Thoracic aorta (tissue), 2 donors: ENCODE results near the gene NFS1. TPM values are rescaled to one million over a fixed set of nuclear protein-coding genes. Genes with fewer than 3 reads are reported as not detected.

Source experiments
- ATAC-seq: fragments of 150-250 bp; one replicate; pipeline ENCODE4 v1.8.0; 2017; ENCODE audit warnings: low read depth; ENCODE audit not compliant: insufficient number of reproducible peaks, low FRiP score
- DNase-seq: peaks from one replicate; pipeline ENCODE4 v3.0.0-alpha.2; 2020; ENCODE audit warnings: low spot score
- H3K27ac ChIP-seq, 2 donors: fragments of 200-600 bp; sonication (generic); 1 replicate in 1 of 2; 2 replicates in 1 of 2; pipeline ENCODE4 v1.5.1; 2016; ENCODE audit warnings: mild to moderate bottlenecking in 2 of 2, moderate library complexity in 2 of 2
- H3K27me3 ChIP-seq: fragments of 200-600 bp; sonication (generic); replicated peaks from 2 replicates; pipeline ENCODE4 v1.6.0; 2016; ENCODE audit warnings: mild to moderate bottlenecking; ENCODE audit not compliant: insufficient read depth
- H3K36me3 ChIP-seq: fragments of 200-600 bp; sonication (generic); one replicate; pipeline ENCODE4 v1.5.1; 2016
- H3K4me1 ChIP-seq, 2 donors: fragments of 200-600 bp; sonication (generic); 1 replicate in 1 of 2; 2 replicates in 1 of 2; pipeline versions ENCODE4 v1.5.1 to v1.6.0; 2016; ENCODE audit warnings: low read depth in 2 of 2, mild to moderate bottlenecking in 1 of 2; ENCODE audit not compliant: control insufficient read depth in 1 of 2
- H3K4me3 ChIP-seq: fragments of 200-600 bp; sonication (generic); 2 replicates; pipeline ENCODE4 v1.5.1; 2016; ENCODE audit warnings: mild to moderate bottlenecking
- H3K9me3 ChIP-seq: fragments of 200-600 bp; sonication (generic); 2 replicates; pipeline ENCODE4 v1.5.1; 2016
- CTCF ChIP-seq: fragments of 200-600 bp; sonication (generic); IDR thresholded peaks from one replicate; pipeline ENCODE4 v1.5.1; 2019; ENCODE audit warnings: antibody characterized with exemption
- total RNA-seq, 2 donors: library from RNA; depleted of rRNA; stranded (reverse); fragments of >200 nt; gene quantifications; one replicate each; pipeline versions ENCODE4 v1.1.0 to v1.2.3, GENCODE V29; 2016

Gene NFS1
- total RNA-seq, 2 donors from 2014 or later = 11.5 to 19.4 TPM

DNA sequence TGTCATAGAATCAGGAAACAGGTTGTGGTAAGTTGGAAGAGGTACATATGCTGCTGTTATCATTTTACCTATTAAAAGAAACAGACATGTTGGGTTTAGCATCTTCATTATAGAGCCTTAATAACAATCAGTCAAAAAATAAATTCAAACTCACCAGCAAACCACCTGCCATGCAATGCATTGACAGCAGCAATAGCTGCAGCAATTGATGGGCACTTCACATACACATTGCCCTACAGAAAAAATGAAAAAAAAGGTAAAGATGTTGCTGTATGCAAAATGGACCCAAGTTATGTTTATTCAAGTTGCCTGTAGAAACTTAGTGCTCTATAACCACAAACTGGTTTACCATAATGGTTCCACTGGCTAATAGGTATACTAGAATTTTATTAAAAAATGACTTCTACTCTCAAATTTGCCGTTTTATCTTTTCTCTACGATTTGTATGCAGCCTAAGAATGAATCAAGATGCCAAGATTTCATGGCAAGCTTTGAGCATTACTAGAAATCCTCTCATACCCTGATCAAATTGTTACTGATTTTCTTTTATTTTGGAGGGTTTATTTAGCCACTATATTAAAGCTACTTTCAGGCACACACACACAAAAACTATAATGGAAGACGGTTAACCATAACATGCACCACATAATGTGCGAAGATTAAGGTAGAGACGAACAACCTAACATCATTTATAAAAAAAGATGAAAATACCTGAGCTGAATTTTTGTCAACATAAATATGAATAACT, 5.5 kb upstream of the NFS1 start:
- no peak overlapping the region for H3K27ac ChIP-seq
- H3K4me1 ChIP-seq = peaks cover 6 to 22% of the 10 kb centered on the region in 2 donors
- TF ChIP-seq CTCF = no peak
- H3K9me3 ChIP-seq = no peaks in the 10 kb centered on the region
- DNase-seq (no peak), ATAC-seq (no peak)
- H3K36me3 ChIP-seq = peaks cover 37% of the 10 kb centered on the region
- H3K27me3 ChIP-seq = no peaks in the 10 kb centered on the region
- no peak overlapping the region for H3K4me3 ChIP-seq

GRCh38 chr20:35702824-35703695, 3.9 kb upstream of the NFS1 start:
- H3K27me3 ChIP-seq = no peaks in the 10 kb centered on the region
- H3K36me3 ChIP-seq = peaks cover 37% of the 10 kb centered on the region
- ATAC-seq = no peak
- DNase-seq = no peak
- H3K4me1 ChIP-seq = peaks cover 11 to 19% of the 10 kb centered on the region in 2 donors
- no peak for TF ChIP-seq CTCF
- no peak overlapping the region for H3K27ac ChIP-seq
- H3K4me3 ChIP-seq = no peak overlapping the region
- no peaks in the 10 kb centered on the region for H3K9me3 ChIP-seq

DNA sequence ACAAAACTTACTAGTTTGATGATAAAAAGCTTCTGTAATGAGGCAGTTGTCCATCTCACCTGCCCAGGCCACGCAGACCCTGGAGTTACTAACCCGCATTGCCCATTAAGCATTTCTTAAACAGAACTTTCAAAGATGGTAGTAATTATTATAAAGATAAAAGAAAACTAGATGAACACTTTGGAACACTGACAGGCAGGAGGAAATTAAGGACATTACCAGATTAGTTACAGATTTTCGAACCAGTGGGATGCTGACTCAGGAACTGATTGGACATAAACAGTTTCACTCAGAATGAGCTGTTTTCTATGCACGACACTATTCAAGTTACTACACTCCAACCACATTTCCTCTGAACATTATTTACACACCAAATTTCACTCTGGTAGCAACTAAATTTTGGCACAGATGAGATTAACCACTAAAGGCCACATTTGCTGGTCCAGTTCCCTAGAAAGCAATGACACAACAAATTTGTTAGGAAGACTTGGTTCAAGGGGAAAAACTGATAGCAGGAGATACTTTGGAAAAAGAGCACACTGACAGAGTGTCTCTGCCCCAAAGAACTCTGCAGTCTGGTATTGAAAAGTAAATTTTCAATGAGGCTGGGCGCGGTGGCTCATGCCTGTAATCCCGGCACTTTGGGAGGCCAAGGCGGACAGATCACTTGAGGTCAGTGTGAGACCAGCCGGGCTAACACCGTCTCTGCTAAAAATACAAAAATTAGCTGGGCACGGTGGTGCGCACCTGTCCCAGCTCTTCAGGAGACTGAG, 3.1 kb upstream of the NFS1 start:
- ATAC-seq (no peak), DNase-seq (no peak)
- H3K4me1 ChIP-seq = peaks cover 15 to 27% of the 10 kb centered on the region in 2 donors
- no peak for TF ChIP-seq CTCF
- H3K27ac ChIP-seq = no peak overlapping the region
- H3K36me3 ChIP-seq = peaks cover 37% of the 10 kb centered on the region
- no peaks in the 10 kb centered on the region for H3K27me3 ChIP-seq
- no peaks in the 10 kb centered on the region for H3K9me3 ChIP-seq
- no peak overlapping the region for H3K4me3 ChIP-seq

GRCh38 chr20:35700625-35701148, 1.5 kb upstream of the NFS1 start:
- DNase-seq = no peak
- Histone ChIP-seq H3K9me3 (no peaks in the 10 kb centered on the region), H3K27ac (peak overlapping the region in 1 of 2 donors; percentile 92), H3K27me3 (no peaks in the 10 kb centered on the region), H3K4me3 (peak overlapping the region; percentile 95), H3K4me1 (peaks cover 15 to 28% of the 10 kb centered on the region in 2 donors), H3K36me3 (peaks cover 26% of the 10 kb centered on the region)
- TF ChIP-seq CTCF = no peak
- no peak for ATAC-seq
